ENCODE measurements around the gene PLXNA1.

The PLXNA1 gene

GRCh38 chr3:127019449-127019848 is 36.5 kb downstream of the PLXNA1 start:
- no peak overlapping the region for H3K27ac ChIP-seq
- TF ChIP-seq CTCF (IDR thresholded peaks at IDR 0.05) = no peak
- TF ChIP-seq ZFX (IDR thresholded peaks at IDR 0.05; ENCODE audit: borderline replicate concordance) = no peak

GRCh38 chr3:127020543-127020942 is 37.6 kb downstream of the PLXNA1 start:
- no peak overlapping the region for H3K27ac ChIP-seq
- TF ChIP-seq ZFX (IDR thresholded peaks at IDR 0.05; ENCODE audit: borderline replicate concordance) (no peak), CTCF (IDR thresholded peaks at IDR 0.05) (no peak)

- no peak for TF ChIP-seq ZFX (IDR thresholded peaks at IDR 0.05; ENCODE audit: borderline replicate concordance)
- H3K27ac ChIP-seq = no peak overlapping the region
These were observed 39.9 kb downstream of the PLXNA1 start for GRCh38 chr3:127022849-127023248.

DNA sequence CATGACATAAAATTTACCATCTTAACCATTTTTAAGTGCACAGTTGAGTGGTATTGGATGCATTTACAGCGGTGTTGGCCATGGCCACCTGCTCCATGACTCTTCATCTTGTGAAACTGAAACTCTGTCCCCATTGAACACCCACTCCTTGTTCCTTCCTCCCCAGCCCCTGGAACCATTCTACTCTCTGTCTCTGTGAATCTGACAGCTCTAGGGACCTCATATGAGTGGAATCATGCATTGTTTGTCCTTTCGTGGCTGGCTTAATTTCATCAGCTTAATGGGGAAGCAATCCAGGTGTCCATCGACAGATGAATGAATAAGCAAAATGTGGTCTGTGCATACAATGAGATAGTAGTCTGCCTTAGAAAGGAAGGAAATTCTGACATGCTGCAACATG is 42.5 kb downstream of the PLXNA1 start:
- H3K27ac ChIP-seq = no peak overlapping the region
- TF ChIP-seq CTCF (IDR thresholded peaks at IDR 0.05) = no peak
- TF ChIP-seq ZFX (IDR thresholded peaks at IDR 0.05; ENCODE audit: borderline replicate concordance) = no peak

- no peak overlapping the region for H3K27ac ChIP-seq
- TF ChIP-seq ZFX (IDR thresholded peaks at IDR 0.05; ENCODE audit: borderline replicate concordance) (no peak), CTCF (IDR thresholded peaks at IDR 0.05) (no peak)
These were observed 43.1 kb downstream of the PLXNA1 start for GRCh38 chr3:127026036-127026435.

DNA sequence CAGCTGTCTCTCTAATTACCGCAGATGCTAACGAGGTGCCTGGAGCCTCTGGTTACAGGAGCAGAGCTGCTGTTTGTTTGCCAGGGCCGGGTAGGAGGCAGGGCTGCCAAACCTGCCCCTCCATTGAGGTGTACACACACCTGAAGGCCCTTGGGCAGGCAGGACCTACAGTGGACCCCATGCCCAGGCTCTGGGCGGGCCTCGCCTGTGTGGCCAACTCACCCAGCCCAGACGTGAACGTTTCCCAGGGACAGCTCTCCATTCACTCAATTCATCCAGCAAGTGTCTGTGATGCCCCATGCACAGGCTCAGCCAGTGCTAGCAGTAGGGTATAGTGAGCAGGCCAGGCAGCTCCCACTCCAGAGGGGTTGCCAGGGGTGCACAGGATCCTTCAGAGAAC is 43.7 kb downstream of the PLXNA1 start:
- H3K27ac ChIP-seq = no peak overlapping the region

DNA sequence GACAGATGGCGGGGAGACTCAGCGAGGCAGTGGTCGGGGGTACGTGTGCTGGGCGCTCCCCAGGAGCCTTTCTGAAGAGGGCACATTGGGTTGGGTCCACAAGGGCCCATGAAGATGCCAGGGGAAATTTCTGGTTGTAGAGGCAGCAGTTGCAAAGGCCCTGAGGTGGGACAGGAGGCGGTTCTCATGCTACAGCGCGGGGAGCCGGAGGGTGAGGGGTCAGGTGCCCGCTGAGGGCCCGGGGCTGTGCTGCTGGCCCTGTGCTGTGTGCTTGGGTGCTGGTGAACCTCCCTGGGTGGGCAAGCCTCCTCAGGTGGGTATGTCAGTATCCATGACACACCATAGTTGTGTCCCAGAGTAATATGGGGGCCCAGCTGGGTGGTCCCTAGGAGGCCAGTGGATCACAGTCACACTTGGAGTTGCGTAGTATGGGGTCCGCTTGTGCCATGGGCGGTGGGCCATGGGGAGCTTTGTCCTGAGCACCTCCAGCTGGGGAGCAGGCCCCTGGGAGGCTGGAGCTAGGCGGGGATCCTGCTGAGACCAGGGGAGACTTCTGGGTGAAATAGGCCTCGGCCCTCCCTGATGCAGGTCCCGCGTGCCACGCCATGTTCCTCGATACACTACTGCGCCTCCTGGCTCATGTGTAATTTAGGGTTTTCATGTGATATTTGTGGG is 44.3 kb downstream of the PLXNA1 start:
- no peak overlapping the region for H3K27ac ChIP-seq
- no peak for TF ChIP-seq CTCF (IDR thresholded peaks at IDR 0.05)
- no peak for TF ChIP-seq ZFX (IDR thresholded peaks at IDR 0.05; ENCODE audit: borderline replicate concordance)

More for the DNA sequence above, 43.7 kb downstream of the PLXNA1 start:
- no peak for TF ChIP-seq CTCF (IDR thresholded peaks at IDR 0.05)
- TF ChIP-seq ZFX (IDR thresholded peaks at IDR 0.05; ENCODE audit: borderline replicate concordance) = no peak

All from 22Rv1 (cell line).